ENCODE measurements around the gene VPS37C.

DNA sequence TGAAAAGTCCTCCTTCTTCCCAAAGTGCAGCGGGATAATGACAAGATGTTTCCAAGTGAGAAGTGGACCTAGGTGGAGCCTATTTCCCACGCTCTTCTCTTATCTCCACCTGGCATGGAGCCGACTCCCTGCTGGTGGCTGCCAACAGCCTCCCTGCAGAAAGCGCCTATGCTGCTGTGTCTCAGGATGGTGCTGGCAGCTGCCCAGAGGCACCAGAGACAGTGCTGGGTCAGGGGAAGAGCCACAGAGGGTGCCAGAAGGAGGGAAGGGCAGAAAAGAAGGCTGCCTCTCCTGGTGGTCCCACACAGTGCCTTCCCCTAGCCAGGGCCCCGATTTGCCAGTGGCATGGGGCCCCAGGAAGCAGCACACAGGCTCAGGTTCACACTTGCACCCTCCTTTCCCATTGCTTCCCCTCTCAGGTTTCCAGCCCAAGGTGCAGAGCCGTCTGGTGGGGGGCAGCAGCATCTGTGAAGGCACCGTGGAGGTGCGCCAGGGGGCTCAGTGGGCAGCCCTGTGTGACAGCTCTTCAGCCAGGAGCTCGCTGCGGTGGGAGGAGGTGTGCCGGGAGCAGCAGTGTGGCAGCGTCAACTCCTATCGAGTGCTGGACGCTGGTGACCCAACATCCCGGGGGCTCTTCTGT is 39.9 kb downstream of the VPS37C start:
- TF ChIP-seq JUND (IDR thresholded peaks at IDR 0.05) = no peak
- no peak for TF ChIP-seq MAX (IDR thresholded peaks at IDR 0.05)
- TF ChIP-seq SIN3A (IDR thresholded peaks at IDR 0.05; ENCODE audit: low read depth) = no peak
- TF ChIP-seq EZH2phosphoT487 (IDR thresholded peaks at IDR 0.05; ENCODE audit: borderline replicate concordance) = no peak
- no peak for TF ChIP-seq RAD21 (IDR thresholded peaks at IDR 0.05; ENCODE audit: low read depth)
- TF ChIP-seq, protein P1, sequence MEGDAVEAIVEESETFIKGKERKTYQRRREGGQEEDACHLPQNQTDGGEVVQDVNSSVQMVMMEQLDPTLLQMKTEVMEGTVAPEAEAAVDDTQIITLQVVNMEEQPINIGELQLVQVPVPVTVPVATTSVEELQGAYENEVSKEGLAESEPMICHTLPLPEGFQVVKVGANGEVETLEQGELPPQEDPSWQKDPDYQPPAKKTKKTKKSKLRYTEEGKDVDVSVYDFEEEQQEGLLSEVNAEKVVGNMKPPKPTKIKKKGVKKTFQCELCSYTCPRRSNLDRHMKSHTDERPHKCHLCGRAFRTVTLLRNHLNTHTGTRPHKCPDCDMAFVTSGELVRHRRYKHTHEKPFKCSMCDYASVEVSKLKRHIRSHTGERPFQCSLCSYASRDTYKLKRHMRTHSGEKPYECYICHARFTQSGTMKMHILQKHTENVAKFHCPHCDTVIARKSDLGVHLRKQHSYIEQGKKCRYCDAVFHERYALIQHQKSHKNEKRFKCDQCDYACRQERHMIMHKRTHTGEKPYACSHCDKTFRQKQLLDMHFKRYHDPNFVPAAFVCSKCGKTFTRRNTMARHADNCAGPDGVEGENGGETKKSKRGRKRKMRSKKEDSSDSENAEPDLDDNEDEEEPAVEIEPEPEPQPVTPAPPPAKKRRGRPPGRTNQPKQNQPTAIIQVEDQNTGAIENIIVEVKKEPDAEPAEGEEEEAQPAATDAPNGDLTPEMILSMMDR (IDR thresholded peaks at IDR 0.05 in 2 of 3, conservative IDR thresholded peaks at IDR 0.05 in 1 of 3; ENCODE audit: borderline replicate concordance in 1 of 3, insufficient read depth in 1 of 3, low read depth in 2 of 3, low read length in 2 of 3) = no peak
- TF ChIP-seq POLR2A (IDR thresholded peaks at IDR 0.05; ENCODE audit: borderline replicate concordance, extremely low read depth, insufficient read depth, insufficient read length) = no peak
- TF ChIP-seq EZH2 (IDR thresholded peaks at IDR 0.05) = no peak
- TF ChIP-seq, protein P2, sequence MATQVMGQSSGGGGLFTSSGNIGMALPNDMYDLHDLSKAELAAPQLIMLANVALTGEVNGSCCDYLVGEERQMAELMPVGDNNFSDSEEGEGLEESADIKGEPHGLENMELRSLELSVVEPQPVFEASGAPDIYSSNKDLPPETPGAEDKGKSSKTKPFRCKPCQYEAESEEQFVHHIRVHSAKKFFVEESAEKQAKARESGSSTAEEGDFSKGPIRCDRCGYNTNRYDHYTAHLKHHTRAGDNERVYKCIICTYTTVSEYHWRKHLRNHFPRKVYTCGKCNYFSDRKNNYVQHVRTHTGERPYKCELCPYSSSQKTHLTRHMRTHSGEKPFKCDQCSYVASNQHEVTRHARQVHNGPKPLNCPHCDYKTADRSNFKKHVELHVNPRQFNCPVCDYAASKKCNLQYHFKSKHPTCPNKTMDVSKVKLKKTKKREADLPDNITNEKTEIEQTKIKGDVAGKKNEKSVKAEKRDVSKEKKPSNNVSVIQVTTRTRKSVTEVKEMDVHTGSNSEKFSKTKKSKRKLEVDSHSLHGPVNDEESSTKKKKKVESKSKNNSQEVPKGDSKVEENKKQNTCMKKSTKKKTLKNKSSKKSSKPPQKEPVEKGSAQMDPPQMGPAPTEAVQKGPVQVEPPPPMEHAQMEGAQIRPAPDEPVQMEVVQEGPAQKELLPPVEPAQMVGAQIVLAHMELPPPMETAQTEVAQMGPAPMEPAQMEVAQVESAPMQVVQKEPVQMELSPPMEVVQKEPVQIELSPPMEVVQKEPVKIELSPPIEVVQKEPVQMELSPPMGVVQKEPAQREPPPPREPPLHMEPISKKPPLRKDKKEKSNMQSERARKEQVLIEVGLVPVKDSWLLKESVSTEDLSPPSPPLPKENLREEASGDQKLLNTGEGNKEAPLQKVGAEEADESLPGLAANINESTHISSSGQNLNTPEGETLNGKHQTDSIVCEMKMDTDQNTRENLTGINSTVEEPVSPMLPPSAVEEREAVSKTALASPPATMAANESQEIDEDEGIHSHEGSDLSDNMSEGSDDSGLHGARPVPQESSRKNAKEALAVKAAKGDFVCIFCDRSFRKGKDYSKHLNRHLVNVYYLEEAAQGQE (IDR thresholded peaks at IDR 0.05; ENCODE audit: low read depth) = no peak
- no peak for TF ChIP-seq POLR2AphosphoS5 (IDR thresholded peaks at IDR 0.05; ENCODE audit: low read depth, low read length)
- TF ChIP-seq ZFX (IDR thresholded peaks at IDR 0.05) = no peak
- TF ChIP-seq YY1 (IDR thresholded peaks at IDR 0.05; ENCODE audit: extremely low read depth, insufficient replicate concordance, low read depth, low read length) = no peak
- TF ChIP-seq ZNF274 (IDR thresholded peaks at IDR 0.05; ENCODE audit: low read depth, low read length) = no peak

Measured in HCT116 (cell line).